HG03378 (cell line): ENCODE measurements around the gene INTS2.
"Not testable (repeated sequence)": the region's sequence is repeated elsewhere in the genome, so short reads cannot be mapped to it uniquely, and the experiment has no call there.

Experiments used
- ATAC-seq: cut with Tn5 transposase; IDR thresholded peaks from one replicate; pipeline ENCODE4 v1.9.1; 2021; ENCODE audit warnings: mild to moderate bottlenecking, moderate library complexity; ENCODE audit not compliant: unreplicated experiment

Gene INTS2

GRCh38 chr17:61822326-61823285, 105.2 kb downstream of the INTS2 start:
- ATAC-seq: no peak

GRCh38 chr17:61821655-61822054, 106.1 kb downstream of the INTS2 start:
- ATAC-seq: no peak

- not testable (repeated sequence) for ATAC-seq
Observed at GRCh38 chr17:61819265-61819664, 108.5 kb downstream of the INTS2 start.

DNA sequence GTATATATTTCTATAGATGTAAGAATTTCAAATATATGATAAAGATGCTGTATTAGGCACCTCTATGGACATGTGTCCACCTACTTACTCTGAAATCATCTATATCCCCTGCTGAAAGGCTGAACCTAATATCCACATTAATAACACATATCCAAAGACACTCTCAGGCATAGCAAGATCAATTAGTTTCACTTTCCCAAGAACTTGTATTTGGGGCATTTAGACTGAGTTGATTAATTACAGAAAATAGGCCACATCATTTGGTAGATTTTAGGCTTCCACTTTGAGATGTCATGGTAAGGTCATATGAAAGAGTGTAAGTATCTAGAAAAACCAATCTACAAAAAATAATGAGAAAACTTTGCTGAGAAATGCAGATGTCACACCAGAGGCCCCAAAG, 109.6 kb downstream of the INTS2 start:
- no peak for ATAC-seq

GRCh38 chr17:61817452-61817851, 110.3 kb downstream of the INTS2 start:
- ATAC-seq: no peak

DNA sequence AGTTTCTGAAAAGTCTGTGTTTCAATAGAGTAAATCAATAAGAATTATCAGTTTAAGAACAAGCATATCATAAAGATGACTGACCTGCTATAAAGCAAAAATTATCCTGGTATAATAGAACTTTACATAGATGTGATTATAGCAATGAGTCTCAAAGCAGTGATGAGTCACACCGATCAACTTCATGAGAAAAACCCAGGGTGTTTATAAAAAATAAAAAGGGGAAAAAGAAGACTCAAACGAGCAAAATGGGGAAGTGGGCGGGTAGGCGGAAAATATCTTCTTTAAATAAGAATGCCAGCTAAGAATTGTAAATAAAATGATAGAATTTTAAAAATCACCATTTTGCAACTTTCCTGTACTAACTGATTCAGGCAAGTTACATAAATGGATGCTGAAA, 111.2 kb downstream of the INTS2 start:
- ATAC-seq: no peak

DNA sequence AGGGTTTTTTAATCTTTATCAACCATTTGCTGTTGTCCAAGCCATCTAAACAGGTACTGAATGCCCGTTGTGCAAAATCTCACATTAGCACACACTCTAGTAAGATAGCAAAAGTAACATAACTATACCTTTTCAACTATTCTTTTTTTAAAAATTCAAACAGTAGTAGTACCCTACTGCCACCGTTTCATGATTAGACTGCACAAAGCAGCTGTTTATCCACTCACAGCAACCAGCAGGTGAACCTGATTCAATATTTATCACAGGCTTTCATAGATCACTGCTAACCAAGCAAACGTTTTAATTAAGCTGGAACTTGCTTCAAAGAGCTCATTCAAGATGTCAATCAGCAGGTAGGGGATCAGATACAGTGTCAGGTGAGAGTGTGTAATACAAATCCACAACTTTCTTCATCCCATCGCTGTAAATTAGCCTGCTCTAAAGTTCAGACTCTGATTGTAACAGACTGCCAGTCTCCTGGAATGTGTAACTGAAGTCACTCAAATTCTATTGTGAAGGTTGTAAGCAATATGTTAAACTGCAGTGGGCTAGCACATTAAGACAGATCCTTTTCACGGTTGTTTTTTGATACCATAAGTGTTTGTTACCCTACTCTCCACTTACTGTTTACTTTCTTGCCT, 111.8 kb downstream of the INTS2 start:
- ATAC-seq: no peak
